Activated naive CD4-positive, alpha-beta T cell treated with anti-CD3 and anti-CD28 coated beads for 36 hours (primary cell): Measurements from ENCODE around the gene CBX2. TPM values are rescaled to one million over a fixed set of nuclear protein-coding genes. Genes with fewer than 3 reads are reported as not detected.

ENCODE experiments used
- CTCF ChIA-PET: fragments of 350-600 bp; sonication (Branson Sonifier 250); formaldehyde crosslinking; loops from one replicate; lab custom pipeline; 2021; ENCODE audit warnings: antibody characterized with exemption; lab: Charles Lee
- DNase-seq: peaks from one replicate; pipeline ENCODE4 v3.0.0-alpha.2; 2020
- H3K27ac Mint-ChIP-seq: one replicate; pipeline ENCODE4 v1.8.0; 2021; ENCODE audit warnings: mild to moderate bottlenecking, mixed read lengths
- H3K27me3 Mint-ChIP-seq: one replicate; pipeline ENCODE4 v1.8.0; 2021; ENCODE audit warnings: low read depth, mixed read lengths
- H3K36me3 Mint-ChIP-seq: one replicate; pipeline ENCODE4 v1.8.0; 2021; ENCODE audit warnings: low read depth, mixed read lengths
- H3K4me1 Mint-ChIP-seq: one replicate; pipeline ENCODE4 v1.8.0; 2021; ENCODE audit warnings: low read depth, mixed read lengths
- H3K4me3 Mint-ChIP-seq: one replicate; pipeline ENCODE4 v1.8.0; 2021; ENCODE audit warnings: mild to moderate bottlenecking, moderate library complexity, mixed read lengths
- H3K9me3 Mint-ChIP-seq: one replicate; pipeline ENCODE4 v1.8.0; 2021; ENCODE audit warnings: mixed read lengths
- intact Hi-C: fragments of 100-400 bp; cut with micrococcal nuclease; formaldehyde crosslinking; loops from one replicate; pipeline ENCODE4 v1.15.1; 2023
- total RNA-seq, 2 experiments: library from RNA; stranded (reverse); gene quantifications; one replicate each; pipeline ENCODE4 v1.2.3, GENCODE V29; 2021

Gene CBX2
- total RNA-seq, 2 experiments from 2014 or later: 5.2 to 5.8 TPM

- no peaks in the 10 kb centered on the region for H3K36me3 Mint-ChIP-seq
Measured at GRCh38 chr17:79794659-79795511, 16.9 kb downstream of the CBX2 start.

GRCh38 chr17:79795795-79796443 lies 18.0 kb downstream of the CBX2 start:
- CTCF ChIA-PET: interaction anchor here (1.3 to 1.6 kb wide), 3 partner anchors 12 to 49 kb away, joined by 3 to 5 read pairs (median 3); no protein-coding TSS in a partner anchor
- Mint-ChIP-seq H3K36me3 (no peaks in the 10 kb centered on the region), H3K4me1 (peaks cover 35% of the 10 kb centered on the region), H3K27me3 (peaks cover 37% of the 10 kb centered on the region), H3K4me3 (peak overlapping the region; percentile 77), H3K9me3 (no peaks in the 10 kb centered on the region), H3K27ac (no peak overlapping the region)
- intact Hi-C loops: loop anchor here (2.0 to 5.0 kb wide), 3 partner anchors 17 to 466 kb away; partner anchors contain the start of genes CBX2, EIF4A3 and RNF213
- no peak for DNase-seq

More at GRCh38 chr17:79794659-79795511, 16.9 kb downstream of the CBX2 start:
- no peak overlapping the region for H3K27ac Mint-ChIP-seq
- CTCF ChIA-PET: interaction anchor here (1.4 to 1.6 kb wide), 2 partner anchors 11 to 50 kb away, joined by 3 to 5 read pairs; no protein-coding TSS in a partner anchor
- no peak overlapping the region for H3K4me3 Mint-ChIP-seq
- intact Hi-C loops: loop anchor here (5.0 kb wide), 3 partner anchors 122 to 467 kb away; partner anchors contain the start of genes EIF4A3 and RNF213
- no peaks in the 10 kb centered on the region for H3K9me3 Mint-ChIP-seq
- H3K4me1 Mint-ChIP-seq: peaks cover 31% of the 10 kb centered on the region
- DNase-seq: no peak
- peaks cover 36% of the 10 kb centered on the region for H3K27me3 Mint-ChIP-seq

GRCh38 chr17:79796444-79796762 lies 18.5 kb downstream of the CBX2 start:
- intact Hi-C loops: loop anchor here (2.0 to 5.0 kb wide), 3 partner anchors 18 to 466 kb away; partner anchors contain the start of genes CBX2, EIF4A3 and RNF213
- H3K27ac Mint-ChIP-seq: no peak overlapping the region
- no peaks in the 10 kb centered on the region for H3K36me3 Mint-ChIP-seq
- peaks cover 35% of the 10 kb centered on the region for H3K27me3 Mint-ChIP-seq
- H3K4me3 Mint-ChIP-seq: peak overlapping the region; percentile 77
- DNase-seq: no peak
- CTCF ChIA-PET: interaction anchor here (1.3 to 1.5 kb wide), 3 partner anchors 12 to 209 kb away, joined by 3 to 5 read pairs (median 4); no protein-coding TSS in a partner anchor
- no peaks in the 10 kb centered on the region for H3K9me3 Mint-ChIP-seq
- H3K4me1 Mint-ChIP-seq: peaks cover 32% of the 10 kb centered on the region

- peak; percentile 100 for DNase-seq
- Mint-ChIP-seq H3K4me1 (peaks cover 37% of the 10 kb centered on the region), H3K27me3 (peaks cover 36% of the 10 kb centered on the region), H3K36me3 (no peaks in the 10 kb centered on the region), H3K4me3 (peak within 1 kb of the TSS; percentile 77), H3K9me3 (no peaks in the 10 kb centered on the region), H3K27ac (no peak within 1 kb of the TSS)
- intact Hi-C loops: loop anchor here (1.0 to 5.0 kb wide), 6 partner anchors 14 to 465 kb away; partner anchors contain the start of genes CBX2, CBX4, EIF4A3 and RNF213
- CTCF ChIA-PET: interaction anchor here (1.3 to 1.5 kb wide), 3 partner anchors 11 to 208 kb away, joined by 3 to 5 read pairs (median 4); no protein-coding TSS in a partner anchor
Measured at GRCh38 chr17:79796763-79797491, 19.0 kb downstream of the CBX2 start, which contains the start of gene CBX8. Gene CBX8, minus strand, starts transcription at chr17:79797077. Its CDS starts 79 bp downstream, at chr17:79796998.

GRCh38 chr17:79797492-79798298 lies 19.7 kb downstream of the CBX2 start:
- no peak for DNase-seq
- H3K27me3 Mint-ChIP-seq: peaks cover 38% of the 10 kb centered on the region
- peaks cover 36% of the 10 kb centered on the region for H3K4me1 Mint-ChIP-seq
- H3K9me3 Mint-ChIP-seq: no peaks in the 10 kb centered on the region
- H3K36me3 Mint-ChIP-seq: no peaks in the 10 kb centered on the region
- intact Hi-C loops: loop anchor here (1.0 to 5.0 kb wide), 6 partner anchors 14 to 465 kb away; partner anchors contain the start of genes CBX2, CBX4, EIF4A3 and RNF213
- peak overlapping the region; percentile 77 for H3K4me3 Mint-ChIP-seq
- no peak overlapping the region for H3K27ac Mint-ChIP-seq
- CTCF ChIA-PET: interaction anchor here (1.3 kb wide), 1 partner anchor 208 kb away, joined by 4 read pairs; no protein-coding TSS in a partner anchor

GRCh38 chr17:79798299-79799173 lies 20.6 kb downstream of the CBX2 start:
- no peaks in the 10 kb centered on the region for H3K9me3 Mint-ChIP-seq
- intact Hi-C loops: loop anchor here (5.0 kb wide), 2 partner anchors 349 to 464 kb away; partner anchors contain the start of genes EIF4A3 and RNF213
- H3K4me1 Mint-ChIP-seq: peaks cover 38% of the 10 kb centered on the region
- H3K27me3 Mint-ChIP-seq: peaks cover 44% of the 10 kb centered on the region
- no peak for DNase-seq
- H3K4me3 Mint-ChIP-seq: peak overlapping the region; percentile 41
- CTCF ChIA-PET: interaction anchor here (1.2 kb wide), 1 partner anchor 13 kb away, joined by 5 read pairs; no protein-coding TSS in a partner anchor
- no peaks in the 10 kb centered on the region for H3K36me3 Mint-ChIP-seq
- H3K27ac Mint-ChIP-seq: no peak overlapping the region

GRCh38 chr17:79799174-79799537 lies 21.2 kb downstream of the CBX2 start:
- Mint-ChIP-seq H3K27ac (no peak overlapping the region), H3K36me3 (no peaks in the 10 kb centered on the region), H3K27me3 (peaks cover 44% of the 10 kb centered on the region), H3K9me3 (no peaks in the 10 kb centered on the region), H3K4me3 (peak overlapping the region; percentile 31), H3K4me1 (peaks cover 40% of the 10 kb centered on the region)
- CTCF ChIA-PET: interaction anchor here (1.1 to 1.2 kb wide), 2 partner anchors 12 to 40 kb away, joined by 5 to 6 read pairs; partner anchors contain the start of gene CBX4
- intact Hi-C loops: loop anchor here (5.0 kb wide), 2 partner anchors 348 to 463 kb away; partner anchors contain the start of genes EIF4A3 and RNF213
- DNase-seq: no peak

- CTCF ChIA-PET: interaction anchor here (1.1 to 1.2 kb wide), 2 partner anchors 11 to 40 kb away, joined by 5 to 6 read pairs; partner anchors contain the start of gene CBX4
Measured at GRCh38 chr17:79799538-79800324, 21.8 kb downstream of the CBX2 start.

GRCh38 chr17:79800325-79801155 lies 22.6 kb downstream of the CBX2 start:
- CTCF ChIA-PET: interaction anchor here (1.1 to 1.8 kb wide), 2 partner anchors 39 to 40 kb away, joined by 6 read pairs; partner anchors contain the start of gene CBX4

More at GRCh38 chr17:79799538-79800324, 21.8 kb downstream of the CBX2 start:
- intact Hi-C loops: loop anchor here (1.0 to 5.0 kb wide), 3 partner anchors 11 to 463 kb away; partner anchors contain the start of genes EIF4A3 and RNF213
- Mint-ChIP-seq H3K36me3 (no peaks in the 10 kb centered on the region), H3K4me1 (peaks cover 45% of the 10 kb centered on the region), H3K27me3 (peaks cover 49% of the 10 kb centered on the region), H3K9me3 (no peaks in the 10 kb centered on the region), H3K27ac (peak overlapping the region; percentile 2), H3K4me3 (peak overlapping the region; percentile 31)
- peak; percentile 62 for DNase-seq

More at GRCh38 chr17:79800325-79801155, 22.6 kb downstream of the CBX2 start:
- peak overlapping the region; percentile 35 for H3K4me3 Mint-ChIP-seq
- peak overlapping the region; percentile 37 for H3K27ac Mint-ChIP-seq
- H3K4me1 Mint-ChIP-seq: peaks cover 54% of the 10 kb centered on the region
- H3K36me3 Mint-ChIP-seq: no peaks in the 10 kb centered on the region
- H3K9me3 Mint-ChIP-seq: no peaks in the 10 kb centered on the region
- peaks cover 55% of the 10 kb centered on the region for H3K27me3 Mint-ChIP-seq
- peak; percentile 82 for DNase-seq
- intact Hi-C loops: loop anchor here (1.0 kb wide), 1 partner anchor 10 kb away; no protein-coding TSS in a partner anchor
